ENCODE results near the gene PRRT1B. TPM values are rescaled to one million over a fixed set of nuclear protein-coding genes. Genes with fewer than 3 reads are reported as not detected.
"Not testable (repeated sequence)": the region's sequence is repeated elsewhere in the genome, so short reads cannot be mapped to it uniquely, and the experiment has no call there.

PRRT1B gene
- total RNA-seq, 6 experiments from 2014 or later, result 0.25 to 7.3 (median 2.4) TPM

- Histone ChIP-seq H3K27ac (no peak overlapping the region), H3K4me3 (peak overlapping the region; percentile 21 to 55 (median 55)), H3K4me1 (peaks cover 0 to 14% (median 0%) of the 10 kb centered on the region in 4 donors), H3K27me3 (no peaks in the 10 kb centered on the region), H3K36me3 (no peaks in the 10 kb centered on the region), H3K9me3 (peaks cover 0 to 5% (median 0%) of the 10 kb centered on the region in 4 donors)
- TF ChIP-seq CTCF (IDR thresholded peaks at IDR 0.05), result no peak
- TF ChIP-seq POLR2A (IDR thresholded peaks at IDR 0.05), result no peak
- ATAC-seq (peak; percentile 33 to 53 (median 41)), DNase-seq (no peak)
- 0% methylated on average over 10 of the region's 30 CpGs for WGBS (ENCODE audit: insufficient coverage, low coverage, low lambda C conversion rate, missing lambda C conversion rate)
- intact Hi-C loops (cut with DNase I), result no loop called here
Observed at GRCh38 chr9:131545786-131546335, 538 bp downstream of the PRRT1B start.

GRCh38 chr9:131546336-131547084 lies 1.2 kb downstream of the PRRT1B start:
- Histone ChIP-seq H3K27me3 (no peaks in the 10 kb centered on the region), H3K36me3 (no peaks in the 10 kb centered on the region), H3K27ac (no peak overlapping the region), H3K9me3 (peaks cover 0 to 5% (median 0%) of the 10 kb centered on the region in 4 donors), H3K4me3 (peak overlapping the region; percentile 21 to 55 (median 55)), H3K4me1 (peaks cover 0 to 14% (median 0%) of the 10 kb centered on the region in 4 donors)
- intact Hi-C loops (cut with DNase I), result no loop called here
- ATAC-seq (peak; percentile 12 to 50 (median 23)), DNase-seq (peak in 1 of 3 donors; percentile 52)
- 9% methylated on average over 14 of the region's 49 CpGs for WGBS (ENCODE audit: insufficient coverage, low coverage, low lambda C conversion rate, missing lambda C conversion rate)
- TF ChIP-seq CTCF (IDR thresholded peaks at IDR 0.05), result no peak
- no peak for TF ChIP-seq POLR2A (IDR thresholded peaks at IDR 0.05)

- H3K9me3 ChIP-seq; intact Hi-C loops (cut with DNase I); ATAC-seq; H3K27me3 ChIP-seq; DNase-seq; H3K4me3 ChIP-seq; H3K27ac ChIP-seq; H3K36me3 ChIP-seq: not testable (repeated sequence)
- 86% methylated on average over 5 of the region's 10 CpGs for WGBS (ENCODE audit: insufficient coverage, low coverage, low lambda C conversion rate, missing lambda C conversion rate)
- peaks cover 0 to 14% (median 0%) of the 10 kb centered on the region in 4 donors for H3K4me1 ChIP-seq
Observed at GRCh38 chr9:131549186-131549585, 3.9 kb downstream of the PRRT1B start.

GRCh38 chr9:131550465-131550864 lies 5.1 kb downstream of the PRRT1B start:
- H3K9me3 ChIP-seq; ATAC-seq; H3K36me3 ChIP-seq; DNase-seq; H3K4me3 ChIP-seq; intact Hi-C loops (cut with DNase I); H3K27ac ChIP-seq; H3K27me3 ChIP-seq: not testable (repeated sequence)
- peaks cover 0 to 14% (median 0%) of the 10 kb centered on the region in 4 donors for H3K4me1 ChIP-seq
- WGBS (ENCODE audit: insufficient coverage, low coverage, low lambda C conversion rate, missing lambda C conversion rate), result 76% methylated on average over 8 of the region's 8 CpGs

- H3K4me3 ChIP-seq, result no peak overlapping the region
- no peaks in the 10 kb centered on the region for H3K27me3 ChIP-seq
- no peaks in the 10 kb centered on the region for H3K36me3 ChIP-seq
- no peaks in the 10 kb centered on the region for H3K9me3 ChIP-seq
- peaks cover 0 to under 1% (median 0%) of the 10 kb centered on the region in 4 donors for H3K4me1 ChIP-seq
- 86% methylated on average over 4 of the region's 6 CpGs for WGBS (ENCODE audit: insufficient coverage, low coverage, low lambda C conversion rate, missing lambda C conversion rate)
- no peak for DNase-seq
- ATAC-seq, result no peak
- no peak for TF ChIP-seq POLR2A (IDR thresholded peaks at IDR 0.05)
- no peak overlapping the region for H3K27ac ChIP-seq
- intact Hi-C loops (cut with DNase I), result no loop called here
Observed at GRCh38 chr9:131552030-131552429, 6.7 kb downstream of the PRRT1B start.

Data from right lobe of liver (tissue), 6 donors.